HG03432 (cell line): ENCODE measurements around the gene ARID1B.

Experiments used
- ATAC-seq: cut with Tn5 transposase; IDR thresholded peaks from one replicate; pipeline ENCODE4 v1.9.1; 2021; ENCODE audit warnings: mild to moderate bottlenecking, moderate library complexity; ENCODE audit not compliant: unreplicated experiment

Gene ARID1B

DNA sequence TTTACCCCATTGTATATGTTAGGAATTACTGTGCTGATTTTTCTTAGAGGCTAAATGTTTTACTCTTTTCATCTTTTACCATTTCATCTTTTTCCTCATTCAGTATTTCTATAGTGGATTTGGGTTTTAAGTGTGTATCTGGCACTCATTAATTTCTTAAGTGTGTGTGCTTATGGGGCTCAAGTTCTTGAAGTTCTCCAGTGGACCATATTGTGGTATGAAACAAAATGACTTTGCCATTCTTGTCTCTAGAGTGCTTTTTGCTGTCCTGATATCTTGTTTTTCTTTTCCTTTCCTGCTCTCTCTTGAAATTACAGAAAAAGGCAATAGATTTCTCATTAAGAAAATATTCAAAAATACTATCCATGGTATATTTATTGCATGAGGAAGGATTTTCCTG lies 123.1 kb downstream of the ARID1B start:
- ATAC-seq, result no peak

GRCh38 chr6:156901309-156902019 lies 124.3 kb downstream of the ARID1B start:
- no peak for ATAC-seq

- ATAC-seq, result no peak
These were observed 125.6 kb downstream of the ARID1B start for GRCh38 chr6:156902782-156903181.

DNA sequence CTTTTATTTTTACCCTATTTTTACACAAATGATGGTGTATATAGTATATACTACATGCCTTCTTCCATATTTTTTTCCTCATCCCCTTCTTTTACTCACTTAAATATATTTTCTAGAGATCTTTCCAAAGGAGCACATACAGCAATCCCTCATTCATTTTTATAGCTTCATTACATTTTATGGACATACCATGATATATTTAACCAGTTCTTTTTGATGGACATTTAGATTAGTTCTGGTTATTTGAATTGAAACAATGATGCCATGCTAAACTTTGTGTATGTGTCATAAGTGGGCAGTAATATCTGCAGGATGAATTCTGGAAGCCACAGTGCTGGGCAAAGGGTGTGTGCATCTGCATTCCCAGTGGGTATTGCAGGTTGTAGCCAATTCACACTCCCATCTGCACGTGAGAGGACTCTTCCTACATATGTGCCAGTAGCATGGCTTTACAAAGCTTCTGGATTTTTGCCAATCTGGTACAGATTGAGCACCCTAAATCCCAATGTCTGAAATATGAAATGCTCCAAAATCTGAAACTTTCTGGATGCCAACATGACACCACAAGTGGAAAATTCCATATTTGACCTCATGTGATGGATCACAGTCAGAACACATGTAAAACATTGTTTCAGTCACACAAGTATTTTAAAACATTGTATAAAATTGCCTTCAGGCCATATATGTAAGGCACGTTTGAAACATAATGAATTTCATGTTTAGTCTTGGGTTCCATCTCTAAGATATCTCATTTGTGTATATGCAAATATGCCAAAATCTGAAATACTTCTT lies 127.2 kb downstream of the ARID1B start:
- no peak for ATAC-seq

GRCh38 chr6:156905801-156906200 lies 128.6 kb downstream of the ARID1B start:
- ATAC-seq, result no peak

GRCh38 chr6:156906451-156906850 lies 129.3 kb downstream of the ARID1B start:
- ATAC-seq, result no peak

- no peak for ATAC-seq
These were observed 132.2 kb downstream of the ARID1B start for GRCh38 chr6:156909212-156910010.

DNA sequence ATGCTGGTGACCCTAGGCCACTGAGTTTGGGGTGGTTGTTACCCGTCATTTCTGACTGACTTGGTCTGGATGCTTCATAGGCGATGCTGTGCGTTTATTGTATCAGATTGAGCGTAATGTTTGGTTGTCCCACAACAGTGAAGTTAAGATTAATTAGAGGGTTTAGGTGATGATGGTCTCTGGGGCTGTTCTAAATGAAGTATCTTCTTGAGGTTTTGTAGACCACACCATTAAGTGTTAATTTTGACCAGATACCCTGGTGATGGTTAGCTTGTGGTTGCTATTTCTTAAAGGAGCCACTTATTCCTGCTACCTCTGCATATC lies 132.8 kb downstream of the ARID1B start:
- no peak for ATAC-seq

- no peak for ATAC-seq
These were observed 133.8 kb downstream of the ARID1B start for GRCh38 chr6:156910938-156911337.

GRCh38 chr6:156911581-156911980 lies 134.4 kb downstream of the ARID1B start:
- no peak for ATAC-seq

GRCh38 chr6:156912431-156912830 lies 135.3 kb downstream of the ARID1B start:
- ATAC-seq, result no peak

GRCh38 chr6:156914181-156914580 lies 137.0 kb downstream of the ARID1B start:
- no peak for ATAC-seq

DNA sequence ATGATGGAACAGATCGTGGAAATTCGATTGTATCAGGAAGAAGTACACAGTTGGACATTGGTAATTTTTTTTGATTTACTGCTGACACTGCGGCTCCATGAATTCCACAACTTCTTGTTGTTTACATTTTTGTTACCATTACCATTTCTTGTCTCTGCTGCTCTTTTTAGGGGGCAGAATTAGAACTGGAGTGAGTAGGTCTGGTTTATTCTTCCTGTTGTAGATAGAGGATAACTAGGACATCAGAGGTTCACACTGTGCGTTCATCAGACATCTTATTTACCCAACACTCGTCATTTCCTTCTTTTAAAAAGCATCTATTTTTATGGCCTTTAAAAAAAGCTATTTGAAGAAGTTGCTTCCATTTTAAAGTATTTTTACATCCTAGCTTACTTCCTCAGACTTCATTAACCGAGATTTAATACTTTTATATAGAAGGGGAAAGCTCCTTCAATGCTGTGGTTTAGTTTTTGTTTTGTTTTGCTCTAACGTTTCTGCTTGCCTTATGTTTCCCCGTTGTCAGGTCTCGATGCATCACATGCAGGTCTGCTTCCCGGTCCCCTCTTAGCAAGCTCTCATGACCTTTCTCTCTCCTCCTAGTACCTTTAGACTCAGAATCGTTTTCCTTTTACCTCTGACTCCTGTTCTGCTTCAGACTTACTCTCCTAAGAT lies 139.1 kb downstream of the ARID1B start:
- ATAC-seq, result peak; percentile 57

DNA sequence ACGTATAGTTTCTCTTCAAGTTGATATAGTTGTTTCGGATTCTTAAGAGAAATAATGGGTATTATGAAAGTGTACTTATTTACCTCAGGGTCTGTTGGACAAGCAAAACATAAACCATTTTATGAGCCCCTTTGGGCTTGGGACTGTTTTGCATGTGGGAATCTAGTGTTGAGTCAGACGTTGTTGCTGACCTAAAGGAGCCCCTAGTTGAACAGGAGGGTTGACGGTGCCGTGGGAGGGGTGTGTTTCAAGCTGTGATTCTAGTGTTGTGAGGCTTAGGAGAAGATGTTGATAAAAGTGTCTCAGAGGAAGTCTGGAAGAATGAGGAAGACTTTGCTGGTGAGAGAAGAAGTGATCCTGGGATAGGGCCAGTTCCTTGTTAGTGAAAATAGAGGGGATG lies 140.0 kb downstream of the ARID1B start:
- ATAC-seq, result peak; percentile 75

GRCh38 chr6:156918647-156919046 lies 141.5 kb downstream of the ARID1B start:
- ATAC-seq, result no peak

DNA sequence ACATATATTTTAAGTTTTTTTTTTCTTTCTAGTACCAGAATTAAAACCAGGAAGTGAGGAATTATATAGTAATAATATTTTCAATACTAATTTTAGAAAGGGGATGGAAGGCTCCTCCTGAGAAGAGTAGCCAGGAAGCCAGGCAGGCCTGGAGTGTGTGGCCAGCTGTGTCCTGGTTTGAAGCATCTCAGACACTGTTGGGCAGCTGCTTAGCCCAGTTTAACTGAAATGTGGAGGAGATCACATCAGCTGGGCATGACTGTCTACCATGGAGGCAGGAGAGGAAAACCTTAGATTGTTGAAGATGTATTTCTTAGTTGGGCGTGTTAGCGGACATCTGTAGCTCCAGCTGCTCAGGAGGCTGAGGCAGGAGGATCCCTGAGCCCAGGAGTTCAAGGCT lies 142.2 kb downstream of the ARID1B start:
- no peak for ATAC-seq

DNA sequence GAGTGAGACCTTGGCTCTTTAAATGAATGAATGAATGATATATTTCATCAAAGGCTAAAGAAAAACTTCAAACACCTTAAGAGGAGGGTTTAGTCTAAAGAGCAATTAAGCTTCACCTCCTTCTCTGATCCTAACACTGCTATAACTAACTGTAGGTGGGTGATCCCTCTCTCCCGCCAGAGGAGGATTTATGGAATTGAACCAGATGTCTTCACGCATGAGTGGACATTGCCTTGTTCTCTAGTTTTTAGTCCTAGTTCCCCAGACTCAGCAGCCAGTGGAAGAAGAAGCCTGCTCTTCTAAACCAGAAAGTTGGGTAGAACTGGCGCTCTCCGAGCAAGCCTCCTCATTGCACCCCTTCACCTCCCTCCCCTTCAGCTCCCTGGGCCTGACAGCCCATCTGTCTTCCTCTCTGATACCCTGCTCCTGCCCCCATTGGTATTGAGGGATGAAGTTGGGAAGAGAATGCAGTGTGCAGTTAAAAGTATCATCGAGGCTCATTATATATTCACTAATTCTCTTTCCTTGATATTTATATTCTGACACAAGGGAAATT lies 142.7 kb downstream of the ARID1B start:
- ATAC-seq, result no peak

DNA sequence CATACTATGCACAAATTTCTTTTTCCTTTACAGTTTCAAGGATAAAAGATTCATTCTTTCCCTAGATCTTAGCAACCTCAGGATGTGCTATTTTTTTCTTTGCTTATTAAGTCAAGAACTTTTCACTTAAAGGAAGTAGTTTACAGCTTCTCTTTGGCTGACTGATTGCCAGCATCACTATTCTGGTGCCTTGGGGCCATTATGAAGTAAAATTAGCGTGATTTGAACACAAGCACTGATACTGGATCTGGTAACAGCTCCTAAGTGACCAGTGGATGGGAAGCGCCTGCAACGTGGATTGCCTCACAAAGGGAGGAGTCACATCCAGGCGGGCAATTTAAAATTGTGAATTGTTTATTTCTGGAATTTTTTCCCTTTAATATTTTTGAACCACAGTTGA lies 147.1 kb downstream of the ARID1B start:
- no peak for ATAC-seq

DNA sequence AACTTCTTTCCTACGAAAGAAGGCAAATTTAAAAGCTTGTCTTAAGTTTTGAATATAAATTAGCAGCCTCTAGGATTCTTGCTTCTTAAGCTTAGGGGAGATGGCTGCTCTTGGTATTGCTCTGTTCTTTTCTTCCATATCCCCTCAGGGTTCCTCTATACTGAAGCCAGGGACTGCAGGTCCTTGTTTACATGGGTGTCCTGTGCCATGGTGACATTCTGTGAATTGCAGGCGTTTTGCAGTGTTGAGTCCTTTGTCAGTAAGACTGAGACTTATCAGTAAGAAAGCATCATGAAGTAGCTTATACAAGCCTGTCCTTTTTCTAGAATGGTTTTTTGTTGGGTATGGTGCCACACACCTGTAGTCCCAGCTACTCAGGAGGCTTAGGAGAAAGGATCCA lies 147.8 kb downstream of the ARID1B start:
- ATAC-seq, result no peak

DNA sequence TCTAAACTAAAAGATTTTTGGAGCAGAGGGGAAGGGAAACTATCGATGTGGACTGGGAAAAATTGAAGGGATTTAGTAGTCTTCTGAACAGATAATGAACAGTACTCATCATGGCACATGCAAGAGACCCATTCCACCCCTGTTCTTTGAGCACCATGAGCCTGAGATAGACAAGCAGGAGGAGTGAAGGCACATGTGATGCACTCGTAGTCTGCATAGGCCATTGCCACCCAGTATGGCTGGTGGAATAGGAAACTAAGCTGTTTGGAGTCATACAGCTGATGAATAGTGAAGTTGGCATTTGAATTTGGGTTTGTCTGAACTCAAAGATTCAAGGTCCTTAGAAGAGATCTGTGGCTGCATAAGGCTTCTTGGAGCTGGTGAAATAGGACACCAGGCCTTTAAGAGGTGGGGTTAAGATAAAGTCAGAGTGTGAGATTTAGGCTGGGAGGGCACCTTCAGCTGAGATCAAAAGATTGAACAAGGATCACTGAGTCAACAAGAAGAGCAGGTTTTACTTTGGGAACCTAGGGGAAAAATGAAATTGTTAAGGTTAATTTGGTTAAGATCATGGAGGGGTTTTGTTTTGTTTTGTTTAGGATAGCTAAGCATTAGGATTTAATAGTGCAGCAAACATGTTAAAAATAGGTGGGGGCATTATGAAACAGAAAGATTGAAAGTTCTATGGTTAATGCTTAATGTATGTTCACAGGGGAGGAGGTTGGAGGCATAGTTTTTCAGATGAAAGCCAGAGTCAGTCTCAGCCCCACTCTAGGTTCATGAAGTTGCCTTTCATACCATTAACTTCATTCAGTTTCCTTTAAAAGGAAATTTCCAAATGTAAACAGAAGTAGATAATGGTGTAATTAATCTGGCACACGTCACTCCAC lies 148.8 kb downstream of the ARID1B start:
- ATAC-seq, result peak; percentile 89
